ENCODE data around the gene TESPA1.

GRCh38 chr12:54981796-54982195, 2.8 kb downstream of the TESPA1 start:
- TF ChIP-seq CTCF (IDR thresholded peaks at IDR 0.05): no peak
- TF ChIP-seq EP300 (IDR thresholded peaks at IDR 0.05; ENCODE audit: low read depth): no peak
- TF ChIP-seq POLR2A (IDR thresholded peaks at IDR 0.05): no peak

Data from transverse colon (tissue), 3 donors.